Esophagus squamous epithelium (tissue), 5 donors: Measurements from ENCODE around the gene MIA3. TPM values are rescaled to one million over a fixed set of nuclear protein-coding genes. Genes with fewer than 3 reads are reported as not detected.

Experiments used
- DNase-seq: peaks from one replicate; lab custom pipeline; 2025; lab: John Stamatoyannopoulos, UW
- H3K27ac ChIP-seq, 4 donors: fragments of 200-600 bp; sonication (generic); one replicate each; pipeline ENCODE4 v1.5.1; 2016 to 2019; ENCODE audit warnings: mild to moderate bottlenecking in 1 of 4
- H3K27me3 ChIP-seq, 4 donors: fragments of 200-600 bp; sonication (generic); 1 replicate in 3 of 4; 2 replicates in 1 of 4; pipeline versions ENCODE4 v1.5.1 to v1.6.0; 2017 to 2021; ENCODE audit warnings: antibody characterized with exemption in 1 of 4
- H3K36me3 ChIP-seq, 3 donors: fragments of 200-600 bp; sonication (generic); one replicate each; pipeline ENCODE4 v1.5.1; 2016 to 2019
- H3K4me1 ChIP-seq, 3 donors: fragments of 200-600 bp; sonication (generic); one replicate each; pipeline ENCODE4 v1.5.1; 2017 to 2019
- H3K4me3 ChIP-seq, 4 donors: fragments of 200-600 bp; sonication (generic); 1 replicate in 3 of 4; 2 replicates in 1 of 4; pipeline ENCODE4 v1.5.1; 2016 to 2019; ENCODE audit warnings: mild to moderate bottlenecking in 2 of 4, moderate library complexity in 1 of 4
- H3K9me3 ChIP-seq, 3 donors: fragments of 200-600 bp; sonication (generic); one replicate each; pipeline ENCODE4 v1.5.1; 2016 to 2019
- POLR2A ChIP-seq, 4 donors: fragments of 450-650 bp; IDR thresholded peaks; one replicate each; pipeline ENCODE4 v1.6.1; 2017; ENCODE audit warnings: antibody characterized with exemption in 4 of 4, mild to moderate bottlenecking in 4 of 4, moderate library complexity in 3 of 4
- WGBS, 2 donors: methylation state at CpG; one replicate each; pipeline ENCODE4 v1.1.5; 2018; 5-methylcytosine and 5-hydroxymethylcytosine counted together
- intact Hi-C: fragments of 100-400 bp; cut with DNase I; formaldehyde crosslinking; loops from one replicate; pipeline ENCODE4 v1.15.0; 2022
- total RNA-seq, 4 donors: library from RNA; depleted of rRNA; stranded (reverse); fragments of >200 nt; gene quantifications; one replicate each; pipeline ENCODE4 v1.1.0, GENCODE V29; 2016
- TF ChIP-seq, protein P1 (sequence below), 6 experiments: fragments of 450-650 bp in 4 of 6; fragments of 200-600 bp in 2 of 6; sonication (generic) in 2 of 6; IDR thresholded peaks; one replicate each; pipeline ENCODE4 v1.5.1; 2016 to 2019; ENCODE audit warnings: antibody characterized with exemption in 6 of 6, mild to moderate bottlenecking in 4 of 6, moderate library complexity in 4 of 6
- donor health status: DM: yes; HTN: yes; CAD: no.

MIA3 gene
- total RNA-seq, 4 donors from 2014 or later: 17.5 to 40.4 (median 24.0) TPM

DNA sequence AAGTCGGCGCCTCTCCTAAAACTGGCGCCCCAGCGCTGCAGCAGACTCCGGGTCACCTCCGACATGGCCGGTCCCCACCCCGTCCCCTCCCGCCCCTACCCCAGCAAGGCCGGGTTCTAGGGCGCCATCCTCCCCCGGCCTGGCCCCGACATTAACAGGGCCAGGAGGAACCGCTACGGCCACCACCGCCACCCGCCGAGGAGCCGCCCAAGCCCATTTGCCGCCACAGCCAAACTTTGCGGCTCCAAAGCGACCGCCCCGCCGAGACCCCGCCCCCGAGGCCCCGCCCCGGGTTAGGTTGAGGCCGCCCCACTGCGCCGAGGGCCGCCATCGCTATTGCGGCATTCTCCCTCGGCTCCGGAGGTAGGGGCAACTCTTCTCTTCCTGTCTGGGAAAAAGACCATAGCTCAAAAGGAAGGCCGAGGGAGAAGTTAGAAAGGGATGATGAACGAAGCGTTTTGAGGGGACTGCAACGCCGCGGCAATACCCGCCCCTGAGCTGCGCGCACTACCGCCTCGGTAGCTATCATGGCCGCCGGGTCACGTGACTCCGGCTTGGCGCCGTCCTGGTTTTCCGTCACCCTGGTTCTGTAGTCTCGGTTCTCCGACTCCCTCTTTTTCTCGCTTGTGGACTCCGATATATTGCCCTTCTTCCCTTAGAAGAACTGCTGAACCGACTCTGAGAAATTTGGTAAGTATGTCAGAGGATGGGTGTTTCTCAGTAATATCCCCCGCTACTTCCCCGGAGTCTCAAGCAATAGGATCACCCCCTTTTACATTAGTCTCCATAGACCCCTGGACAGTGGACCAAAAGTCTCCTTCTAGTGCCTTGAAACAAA lies 94.6 kb downstream of the MIA3 start, which contains the start of the genes AIDA and BROX:
AIDA (minus strand) TSS at position 239 of the 838 bp plus-strand sequence; CDS start at position 65, 174 bp downstream.
BROX (plus strand) TSS at position 312 of the 838 bp plus-strand sequence. CDS start 3,136 bp downstream, outside the sequence.
- 1% methylated on average over 16 to 24 of the region's 62 CpGs for WGBS, 2 donors

DNA sequence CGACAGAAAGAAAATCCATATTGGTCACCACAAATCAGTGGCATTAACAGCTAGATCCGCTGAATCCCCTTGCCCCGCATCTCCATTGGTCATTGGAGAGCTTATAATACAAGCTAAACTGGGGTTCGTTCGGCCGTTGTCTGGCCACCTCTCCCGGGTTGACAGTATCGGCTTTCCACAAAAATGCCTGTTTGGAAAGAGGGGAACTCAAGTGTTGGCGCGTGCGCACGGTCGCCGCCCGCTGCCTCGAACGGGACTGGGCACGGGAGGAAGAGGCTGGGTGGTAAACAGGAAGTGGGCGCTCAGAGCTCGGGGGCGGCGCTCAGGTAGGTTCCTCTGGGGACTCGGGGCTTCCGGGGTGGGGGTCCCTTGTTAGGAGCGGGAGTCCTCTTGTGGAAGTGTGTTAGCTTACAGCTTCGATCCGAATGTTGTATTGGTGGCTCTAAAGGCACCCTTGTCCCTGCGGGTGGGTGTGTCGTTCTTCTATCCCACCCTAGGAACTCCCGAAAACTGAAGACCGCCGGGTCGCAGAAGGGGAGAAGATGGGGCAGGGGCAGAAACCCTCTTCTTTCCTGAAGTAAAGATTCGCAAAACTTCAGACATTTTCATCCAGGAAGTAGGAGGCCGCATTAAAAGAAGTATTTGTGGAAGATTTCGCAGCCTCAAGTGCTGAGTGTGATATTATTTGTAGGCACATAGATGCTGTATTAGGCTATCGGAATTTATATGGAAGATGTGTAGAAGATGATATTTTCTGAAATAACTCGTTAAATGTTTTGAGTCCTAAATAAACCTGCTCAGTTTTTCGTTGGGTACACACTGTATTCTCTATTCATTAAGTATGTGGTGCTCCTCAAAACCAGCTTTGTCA lies 95.4 kb downstream of the MIA3 start:
- Histone ChIP-seq H3K36me3 (peaks cover 0 to 33% (median 0%) of the 10 kb centered on the region in 3 donors), H3K27me3 (no peaks in the 10 kb centered on the region), H3K4me3 (peak overlapping the region; percentile 65 to 90 (median 82)), H3K27ac (peak overlapping the region; percentile 97 to 98 (median 97)), H3K9me3 (no peaks in the 10 kb centered on the region), H3K4me1 (peaks cover 15 to 44% (median 21%) of the 10 kb centered on the region in 3 donors)
- peak in 2 of 4 donors; percentile 39 to 64 for TF ChIP-seq POLR2A (IDR thresholded peaks at IDR 0.05)
- TF ChIP-seq, protein P1, sequence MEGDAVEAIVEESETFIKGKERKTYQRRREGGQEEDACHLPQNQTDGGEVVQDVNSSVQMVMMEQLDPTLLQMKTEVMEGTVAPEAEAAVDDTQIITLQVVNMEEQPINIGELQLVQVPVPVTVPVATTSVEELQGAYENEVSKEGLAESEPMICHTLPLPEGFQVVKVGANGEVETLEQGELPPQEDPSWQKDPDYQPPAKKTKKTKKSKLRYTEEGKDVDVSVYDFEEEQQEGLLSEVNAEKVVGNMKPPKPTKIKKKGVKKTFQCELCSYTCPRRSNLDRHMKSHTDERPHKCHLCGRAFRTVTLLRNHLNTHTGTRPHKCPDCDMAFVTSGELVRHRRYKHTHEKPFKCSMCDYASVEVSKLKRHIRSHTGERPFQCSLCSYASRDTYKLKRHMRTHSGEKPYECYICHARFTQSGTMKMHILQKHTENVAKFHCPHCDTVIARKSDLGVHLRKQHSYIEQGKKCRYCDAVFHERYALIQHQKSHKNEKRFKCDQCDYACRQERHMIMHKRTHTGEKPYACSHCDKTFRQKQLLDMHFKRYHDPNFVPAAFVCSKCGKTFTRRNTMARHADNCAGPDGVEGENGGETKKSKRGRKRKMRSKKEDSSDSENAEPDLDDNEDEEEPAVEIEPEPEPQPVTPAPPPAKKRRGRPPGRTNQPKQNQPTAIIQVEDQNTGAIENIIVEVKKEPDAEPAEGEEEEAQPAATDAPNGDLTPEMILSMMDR (IDR thresholded peaks at IDR 0.05): no peak
- DNase-seq: peak; percentile 83
- intact Hi-C loops: no loop called here
- 0% methylated on average over 18 to 28 of the region's 39 CpGs for WGBS, 2 donors

More for the DNA sequence above, 94.6 kb downstream of the MIA3 start, which contains the start of the genes AIDA and BROX:
- H3K27ac ChIP-seq: peak within 1 kb of the TSS; percentile 97 to 98 (median 97)
- peaks cover 15 to 44% (median 21%) of the 10 kb centered on the region in 3 donors for H3K4me1 ChIP-seq
- H3K9me3 ChIP-seq: no peaks in the 10 kb centered on the region
- peaks cover 0 to 25% (median 0%) of the 10 kb centered on the region in 3 donors for H3K36me3 ChIP-seq
- no peaks in the 10 kb centered on the region for H3K27me3 ChIP-seq
- peak; percentile 58 for DNase-seq
- TF ChIP-seq POLR2A (IDR thresholded peaks at IDR 0.05): peak in 1 of 4 donors; percentile 64
- TF ChIP-seq, protein P1 (IDR thresholded peaks at IDR 0.05): no peak
- intact Hi-C loops: no loop called here
- peak within 1 kb of the TSS; percentile 65 to 90 (median 82) for H3K4me3 ChIP-seq

DNA sequence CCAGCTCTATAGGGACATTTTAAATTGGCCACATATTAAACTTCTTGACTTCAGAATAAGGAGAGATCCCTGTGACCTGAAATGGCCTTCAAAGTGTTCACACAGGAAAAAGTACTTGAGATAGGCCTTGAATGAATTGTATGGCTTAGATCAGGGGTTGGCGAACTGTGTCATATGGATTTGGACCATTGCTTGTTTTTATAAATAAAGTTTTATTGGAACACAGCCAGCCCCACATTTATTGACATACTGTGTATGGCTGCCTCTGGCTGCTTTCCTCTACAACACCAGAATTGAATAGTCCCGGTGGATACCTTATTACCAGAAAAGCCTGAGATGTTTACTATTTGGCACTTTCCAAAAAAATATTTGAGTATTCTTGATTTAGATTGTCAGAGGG lies 98.5 kb downstream of the MIA3 start:
- no peak for TF ChIP-seq POLR2A (IDR thresholded peaks at IDR 0.05)
- TF ChIP-seq, protein P1 (IDR thresholded peaks at IDR 0.05): no peak
- H3K27ac ChIP-seq: no peak overlapping the region
- H3K36me3 ChIP-seq: peaks cover 0 to 64% (median 0%) of the 10 kb centered on the region in 3 donors
- H3K9me3 ChIP-seq: no peaks in the 10 kb centered on the region
- peaks cover 0 to 18% (median 7%) of the 10 kb centered on the region in 3 donors for H3K4me1 ChIP-seq
- H3K27me3 ChIP-seq: no peaks in the 10 kb centered on the region
- DNase-seq: no peak
- intact Hi-C loops: no loop called here
- whole genome bisulfite sequencing, 2 donors: 83 to 93% methylated on average over 2 of the region's 2 CpGs
- H3K4me3 ChIP-seq: no peak overlapping the region

Other genes starting within 250 kb of the MIA3 start
- not detected for gene HHIPL2, start 70.0 kb upstream of the MIA3 start, total RNA-seq
- gene TAF1A, start 28.2 kb upstream of the MIA3 start, total RNA-seq: 1 to 10 TPM; 2.3 to 7.7 (median 5.2) TPM
- 10 to 100 TPM; 18.6 to 51.1 (median 31.7) TPM for gene AIDA, start 94.4 kb downstream of the MIA3 start, total RNA-seq
- gene BROX, start 94.5 kb downstream of the MIA3 start, total RNA-seq: 10 to 100 TPM; 45.0 to 66.7 (median 49.8) TPM
- 1 to 10 TPM in 1 of 4 donors, not detected in 3; 1.3 TPM for gene FAM177B, start 119.1 kb downstream of the MIA3 start, total RNA-seq
- gene DISP1, start 196.9 kb downstream of the MIA3 start, total RNA-seq: 1 to 10 TPM; 1.8 to 6.7 (median 3.8) TPM